Epithelial cell of esophagus (primary cell): ENCODE results near the gene TAPBP.
A peak's percentile ranks its signal among the peaks of the same experiment; 100 is the strongest.

Experiments
- DNase-seq: peaks from one replicate; pipeline ENCODE4 v3.0.0; 2010; ENCODE audit warnings: low read depth
- H3K4me3 ChIP-seq: 2 replicates; pipeline ENCODE4 v1.5.1; 2011; ENCODE audit warnings: mild to moderate bottlenecking, low read length, control low read depth
- CTCF ChIP-seq: IDR thresholded peaks from 2 replicates; pipeline ENCODE4 v1.5.1; 2011; ENCODE audit warnings: low read depth, mild to moderate bottlenecking, low read length, control low read depth, inconsistent platforms; ENCODE audit not compliant: insufficient read depth; ENCODE audit errors: missing control alignments

The TAPBP gene

DNA sequence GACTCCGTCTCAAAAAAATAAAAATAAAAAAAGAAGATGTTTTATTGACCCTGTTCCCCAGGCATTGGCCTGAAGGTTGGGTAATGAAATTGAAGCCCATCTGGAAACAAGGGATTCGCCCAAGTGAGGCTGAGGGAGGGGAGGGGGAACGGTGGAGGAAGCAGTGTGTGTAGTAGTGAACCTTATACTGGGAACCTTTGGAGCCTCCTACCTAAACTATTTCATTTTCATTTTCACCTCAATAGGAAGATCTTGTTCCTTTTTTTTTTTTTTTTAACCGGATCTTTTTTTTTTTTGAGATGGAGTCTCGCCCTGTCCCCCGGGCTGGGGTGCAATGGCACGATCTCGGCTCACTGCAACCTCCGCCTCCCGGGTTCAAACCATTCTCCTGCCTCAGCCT lies 16.9 kb upstream of the TAPBP start:
- no peak for DNase-seq
- no peak overlapping the region for H3K4me3 ChIP-seq
- TF ChIP-seq CTCF = no peak

DNA sequence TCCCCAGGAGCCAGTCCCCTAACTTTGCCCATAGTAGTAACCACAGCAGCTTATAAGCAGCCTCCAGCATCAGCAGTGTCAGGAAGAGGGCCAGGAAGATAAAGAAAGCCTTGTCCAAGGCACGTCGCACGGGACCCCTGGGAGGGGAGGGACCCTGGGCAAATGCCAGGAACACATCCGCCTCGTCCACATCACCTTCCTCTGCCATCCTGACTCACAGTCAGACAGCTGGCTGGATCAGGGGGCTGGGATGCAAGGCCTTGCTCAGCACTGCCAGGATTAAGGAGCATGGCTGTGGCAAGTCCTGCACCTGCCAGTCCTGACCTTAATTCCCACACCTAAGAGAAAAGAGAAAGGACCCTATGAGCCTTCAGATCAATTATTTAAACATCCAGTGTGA lies 15.2 kb upstream of the TAPBP start:
- H3K4me3 ChIP-seq = no peak overlapping the region
- peak; percentile 20 for DNase-seq
- no peak for TF ChIP-seq CTCF

GRCh38 chr6:33324125-33324524 lies 10.2 kb upstream of the TAPBP start:
- H3K4me3 ChIP-seq = peak overlapping the region; percentile 91
- no peak for TF ChIP-seq CTCF
- no peak for DNase-seq

GRCh38 chr6:33323623-33323948 lies 9.7 kb upstream of the TAPBP start:
- no peak for DNase-seq
- H3K4me3 ChIP-seq = peak overlapping the region; percentile 91
- TF ChIP-seq CTCF = no peak

- TF ChIP-seq CTCF = no peak
- H3K4me3 ChIP-seq = no peak overlapping the region
- no peak for DNase-seq
Measured at GRCh38 chr6:33321227-33321626, 7.3 kb upstream of the TAPBP start.

- H3K4me3 ChIP-seq = no peak overlapping the region
- peak; percentile 92 for DNase-seq
- TF ChIP-seq CTCF = no peak
Measured at GRCh38 chr6:33320315-33321181, 6.7 kb upstream of the TAPBP start.

- no peak overlapping the region for H3K4me3 ChIP-seq
- TF ChIP-seq CTCF = no peak
- no peak for DNase-seq
Measured at GRCh38 chr6:33319939-33320314, 6.0 kb upstream of the TAPBP start.
